ENCODE data around the gene TMC7. TPM values are rescaled to one million over a fixed set of nuclear protein-coding genes. Genes with fewer than 3 reads are reported as not detected.

Gene TMC7
- polyA plus RNA-seq, 1 of the 3 experiments (the other 2 are of a cell fraction) = 0.66 TPM

DNA sequence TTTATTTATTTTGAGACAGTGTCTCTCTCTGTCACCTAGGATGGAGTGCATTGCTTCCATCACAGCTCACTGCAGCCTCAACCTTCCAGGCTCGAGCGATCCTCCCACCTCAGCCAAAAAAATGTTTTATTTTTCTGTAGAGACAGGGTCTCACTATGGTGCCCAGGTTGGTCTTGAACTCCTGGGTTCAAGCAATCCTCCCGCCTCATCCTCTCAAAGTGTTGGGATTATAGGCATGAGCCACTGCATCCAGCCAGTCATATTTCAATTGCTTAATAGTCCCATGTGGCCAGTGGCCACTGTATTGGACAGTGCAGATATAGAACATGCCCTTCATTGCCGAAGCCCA lies 15.3 kb downstream of the TMC7 start (continued):
- TF ChIP-seq, protein P1, sequence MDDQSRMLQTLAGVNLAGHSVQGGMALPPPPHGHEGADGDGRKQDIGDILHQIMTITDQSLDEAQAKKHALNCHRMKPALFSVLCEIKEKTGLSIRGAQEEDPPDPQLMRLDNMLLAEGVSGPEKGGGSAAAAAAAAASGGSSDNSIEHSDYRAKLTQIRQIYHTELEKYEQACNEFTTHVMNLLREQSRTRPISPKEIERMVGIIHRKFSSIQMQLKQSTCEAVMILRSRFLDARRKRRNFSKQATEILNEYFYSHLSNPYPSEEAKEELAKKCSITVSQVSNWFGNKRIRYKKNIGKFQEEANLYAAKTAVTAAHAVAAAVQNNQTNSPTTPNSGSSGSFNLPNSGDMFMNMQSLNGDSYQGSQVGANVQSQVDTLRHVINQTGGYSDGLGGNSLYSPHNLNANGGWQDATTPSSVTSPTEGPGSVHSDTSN (IDR thresholded peaks at IDR 0.05) = no peak
- TF ChIP-seq MXI1 (IDR thresholded peaks at IDR 0.05; ENCODE audit: low read depth, low read length) (no peak), NRF1 (IDR thresholded peaks at IDR 0.05; ENCODE audit: low read depth, low read length) (no peak), JUND (IDR thresholded peaks at IDR 0.05) (no peak), EZH2phosphoT487 (IDR thresholded peaks at IDR 0.05; ENCODE audit: borderline replicate concordance, low read depth) (no peak)
- TF ChIP-seq, protein P2, sequence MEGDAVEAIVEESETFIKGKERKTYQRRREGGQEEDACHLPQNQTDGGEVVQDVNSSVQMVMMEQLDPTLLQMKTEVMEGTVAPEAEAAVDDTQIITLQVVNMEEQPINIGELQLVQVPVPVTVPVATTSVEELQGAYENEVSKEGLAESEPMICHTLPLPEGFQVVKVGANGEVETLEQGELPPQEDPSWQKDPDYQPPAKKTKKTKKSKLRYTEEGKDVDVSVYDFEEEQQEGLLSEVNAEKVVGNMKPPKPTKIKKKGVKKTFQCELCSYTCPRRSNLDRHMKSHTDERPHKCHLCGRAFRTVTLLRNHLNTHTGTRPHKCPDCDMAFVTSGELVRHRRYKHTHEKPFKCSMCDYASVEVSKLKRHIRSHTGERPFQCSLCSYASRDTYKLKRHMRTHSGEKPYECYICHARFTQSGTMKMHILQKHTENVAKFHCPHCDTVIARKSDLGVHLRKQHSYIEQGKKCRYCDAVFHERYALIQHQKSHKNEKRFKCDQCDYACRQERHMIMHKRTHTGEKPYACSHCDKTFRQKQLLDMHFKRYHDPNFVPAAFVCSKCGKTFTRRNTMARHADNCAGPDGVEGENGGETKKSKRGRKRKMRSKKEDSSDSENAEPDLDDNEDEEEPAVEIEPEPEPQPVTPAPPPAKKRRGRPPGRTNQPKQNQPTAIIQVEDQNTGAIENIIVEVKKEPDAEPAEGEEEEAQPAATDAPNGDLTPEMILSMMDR (IDR thresholded peaks at IDR 0.05) = no peak

DNA sequence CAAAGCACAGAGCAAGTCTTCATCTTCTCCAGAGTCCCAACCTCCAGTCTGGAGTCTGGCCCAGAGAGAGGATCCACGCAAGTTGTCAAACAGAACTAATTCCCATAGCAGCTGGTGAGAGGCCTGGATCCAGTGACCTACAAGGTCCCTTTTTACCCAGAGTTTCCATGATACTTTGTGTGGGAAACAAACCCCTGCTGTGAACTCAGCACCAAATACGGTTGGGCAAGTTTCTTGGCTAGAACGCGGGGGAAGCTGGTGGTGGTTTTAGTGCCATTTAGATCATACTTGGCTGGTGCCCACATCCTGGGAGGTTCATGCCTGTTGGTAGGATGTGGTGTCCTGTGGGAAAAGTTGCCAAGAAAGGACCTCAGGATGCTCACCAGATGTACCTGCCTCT lies 18.1 kb downstream of the TMC7 start:
- Histone ChIP-seq H3K4me2 (no peak overlapping the region), H3K27me3 (ENCODE audit: insufficient read depth) (no peaks in the 10 kb centered on the region), H3K9ac (no peak overlapping the region), H3K4me3 (ENCODE audit: low read depth in 2 of 2, low read length in 1 of 2) (no peak overlapping the region), H3K79me2 (ENCODE audit: insufficient read depth) (no peaks in the 10 kb centered on the region), H3K27ac (ENCODE audit: low read depth in 2 of 2, low read length in 1 of 2) (peak overlapping the region in 1 of 2 experiments; percentile 82; a peak in 2 of 4 replicates), H4K20me1 (ENCODE audit: insufficient read depth) (no peaks in the 10 kb centered on the region), H3K9me3 (no peaks in the 10 kb centered on the region), H3K4me1 (ENCODE audit: control insufficient read depth in 1 of 2, insufficient read depth in 2 of 2, low read depth in 1 of 2, low read length in 1 of 2) (0 out of 4 replicates have a peak, but pooled peaks cover 0 to 5% of the 10 kb centered on the region in 2 experiments), H2AFZ (ENCODE audit: low read depth) (no peak overlapping the region), H3K36me3 (replicated peaks in 1 of 2; ENCODE audit: control insufficient read depth in 1 of 2, insufficient read depth in 2 of 2, low read length in 1 of 2) (no peaks in the 10 kb centered on the region), H3F3A (replicated peaks; ENCODE audit: insufficient read depth) (peaks cover 7% of the 10 kb centered on the region), H3K9me2 (no peaks in the 10 kb centered on the region)
- ChIA-PET CTCF (no interaction called here), POLR2A (no interaction called here)
- WGBS (ENCODE audit: low lambda C conversion rate) = 72% methylated on average over 4 of the region's 4 CpGs
- TF ChIP-seq, protein P1 (IDR thresholded peaks at IDR 0.05) = peak; percentile 41; the same call in 1 of the 2 replicates
- TF ChIP-seq EP300 (IDR thresholded peaks at IDR 0.05; ENCODE audit: borderline replicate concordance in 1 of 2, low read depth in 1 of 2, low read length in 1 of 2) (peak in 1 of 2 experiments; percentile 52; a peak in 1 of 4 replicates), GATA2 (CRISPR knock-in tag; IDR thresholded peaks at IDR 0.05) (no peak), TCF12 (IDR thresholded peaks at IDR 0.05) (peak; percentile 73), NFIC (IDR thresholded peaks at IDR 0.05; ENCODE audit: borderline replicate concordance) (peak; percentile 85)
- TF ChIP-seq, protein P3, sequence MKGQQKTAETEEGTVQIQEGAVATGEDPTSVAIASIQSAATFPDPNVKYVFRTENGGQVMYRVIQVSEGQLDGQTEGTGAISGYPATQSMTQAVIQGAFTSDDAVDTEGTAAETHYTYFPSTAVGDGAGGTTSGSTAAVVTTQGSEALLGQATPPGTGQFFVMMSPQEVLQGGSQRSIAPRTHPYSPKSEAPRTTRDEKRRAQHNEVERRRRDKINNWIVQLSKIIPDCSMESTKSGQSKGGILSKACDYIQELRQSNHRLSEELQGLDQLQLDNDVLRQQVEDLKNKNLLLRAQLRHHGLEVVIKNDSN (IDR thresholded peaks at IDR 0.05; ENCODE audit: borderline replicate concordance, low read depth) = no peak
- DNase-seq = no peak

Data from SK-N-SH (cell line).